Cardiac muscle cell (in vitro differentiated cells and primary cell): ENCODE results near the gene CR1L. TPM values are rescaled to one million over a fixed set of nuclear protein-coding genes. Genes with fewer than 3 reads are reported as not detected.

ENCODE experiments used
- DNase-seq, 2 donors: peaks; one replicate each; pipeline versions ENCODE4 v3.0.0 to v3.0.0-alpha.2; 2010 to 2017; ENCODE audit warnings: low read depth in 1 of 2, low spot score in 1 of 2
- H3K27ac ChIP-seq: fragments of 200-600 bp; sonication (generic); 2 replicates; pipeline ENCODE4 v1.5.1; 2016
- H3K27me3 ChIP-seq: fragments of 200-600 bp; sonication (generic); 2 replicates; pipeline ENCODE4 v1.6.0; 2016; ENCODE audit warnings: control low read depth
- H3K36me3 ChIP-seq: fragments of 200-600 bp; sonication (generic); 2 replicates; pipeline ENCODE4 v1.5.1; 2016; ENCODE audit warnings: control low read depth
- H3K4me1 ChIP-seq: fragments of 200-600 bp; sonication (generic); 2 replicates; pipeline ENCODE4 v1.8.1; 2017; ENCODE audit warnings: low read depth, mild to moderate bottlenecking, mixed run types
- H3K4me3 ChIP-seq: fragments of 200-600 bp; sonication (generic); 2 replicates; pipeline ENCODE4 v1.5.1; 2016; ENCODE audit warnings: mild to moderate bottlenecking
- H3K9me3 ChIP-seq: fragments of 200-600 bp; sonication (generic); 2 replicates; pipeline ENCODE4 v1.5.1; 2017; ENCODE audit warnings: low read depth, mild to moderate bottlenecking, control low read depth
- polyA plus RNA-seq: library from polyadenylated mRNA; unstranded; fragments of >200 nt; fragmentation: Nextera tagmentation; extraction: Ambion mirVana; gene quantifications from 2 replicates; pipeline ENCODE4 v1.2.1, GENCODE V29; 2016
- total RNA-seq: library from RNA; depleted of rRNA; stranded (reverse); fragments of >200 nt; gene quantifications from 2 replicates; pipeline ENCODE4 v1.2.3, GENCODE V29; 2016
- TF ChIP-seq, protein P1 (sequence below): IDR thresholded peaks from 2 replicates; pipeline ENCODE4 v1.5.1; 2012; ENCODE audit warnings: low read depth, mild to moderate bottlenecking, low read length

The CR1L gene
- total and polyA plus RNA-seq, 2 experiments from 2014 or later = not detected

DNA sequence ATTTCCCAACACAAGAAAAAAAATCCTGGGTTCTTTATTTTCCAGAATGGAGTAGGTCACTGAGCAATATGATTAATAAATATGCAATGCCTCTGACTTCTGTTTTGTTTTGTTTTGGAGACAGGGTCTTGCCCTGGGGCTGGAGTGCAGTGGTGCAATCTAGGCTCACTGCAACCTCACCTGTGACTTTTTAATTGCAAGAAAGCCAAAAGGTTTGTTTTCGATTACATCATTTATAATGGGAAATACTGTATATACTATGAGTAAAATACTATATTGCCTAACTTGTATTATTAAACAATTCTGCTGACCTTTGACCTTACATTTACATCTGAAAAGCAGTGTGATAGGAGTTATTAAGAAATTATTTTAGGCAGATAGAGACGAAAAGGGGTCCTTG, 95.3 kb downstream of the CR1L start:
- no peaks in the 10 kb centered on the region for H3K9me3 ChIP-seq
- H3K36me3 ChIP-seq = no peaks in the 10 kb centered on the region
- H3K4me1 ChIP-seq = no peaks in the 10 kb centered on the region
- H3K4me3 ChIP-seq = no peak overlapping the region
- H3K27me3 ChIP-seq = no peaks in the 10 kb centered on the region
- H3K27ac ChIP-seq = no peak overlapping the region
- TF ChIP-seq, protein P1, sequence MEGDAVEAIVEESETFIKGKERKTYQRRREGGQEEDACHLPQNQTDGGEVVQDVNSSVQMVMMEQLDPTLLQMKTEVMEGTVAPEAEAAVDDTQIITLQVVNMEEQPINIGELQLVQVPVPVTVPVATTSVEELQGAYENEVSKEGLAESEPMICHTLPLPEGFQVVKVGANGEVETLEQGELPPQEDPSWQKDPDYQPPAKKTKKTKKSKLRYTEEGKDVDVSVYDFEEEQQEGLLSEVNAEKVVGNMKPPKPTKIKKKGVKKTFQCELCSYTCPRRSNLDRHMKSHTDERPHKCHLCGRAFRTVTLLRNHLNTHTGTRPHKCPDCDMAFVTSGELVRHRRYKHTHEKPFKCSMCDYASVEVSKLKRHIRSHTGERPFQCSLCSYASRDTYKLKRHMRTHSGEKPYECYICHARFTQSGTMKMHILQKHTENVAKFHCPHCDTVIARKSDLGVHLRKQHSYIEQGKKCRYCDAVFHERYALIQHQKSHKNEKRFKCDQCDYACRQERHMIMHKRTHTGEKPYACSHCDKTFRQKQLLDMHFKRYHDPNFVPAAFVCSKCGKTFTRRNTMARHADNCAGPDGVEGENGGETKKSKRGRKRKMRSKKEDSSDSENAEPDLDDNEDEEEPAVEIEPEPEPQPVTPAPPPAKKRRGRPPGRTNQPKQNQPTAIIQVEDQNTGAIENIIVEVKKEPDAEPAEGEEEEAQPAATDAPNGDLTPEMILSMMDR = no peak
- DNase-seq = no peak

DNA sequence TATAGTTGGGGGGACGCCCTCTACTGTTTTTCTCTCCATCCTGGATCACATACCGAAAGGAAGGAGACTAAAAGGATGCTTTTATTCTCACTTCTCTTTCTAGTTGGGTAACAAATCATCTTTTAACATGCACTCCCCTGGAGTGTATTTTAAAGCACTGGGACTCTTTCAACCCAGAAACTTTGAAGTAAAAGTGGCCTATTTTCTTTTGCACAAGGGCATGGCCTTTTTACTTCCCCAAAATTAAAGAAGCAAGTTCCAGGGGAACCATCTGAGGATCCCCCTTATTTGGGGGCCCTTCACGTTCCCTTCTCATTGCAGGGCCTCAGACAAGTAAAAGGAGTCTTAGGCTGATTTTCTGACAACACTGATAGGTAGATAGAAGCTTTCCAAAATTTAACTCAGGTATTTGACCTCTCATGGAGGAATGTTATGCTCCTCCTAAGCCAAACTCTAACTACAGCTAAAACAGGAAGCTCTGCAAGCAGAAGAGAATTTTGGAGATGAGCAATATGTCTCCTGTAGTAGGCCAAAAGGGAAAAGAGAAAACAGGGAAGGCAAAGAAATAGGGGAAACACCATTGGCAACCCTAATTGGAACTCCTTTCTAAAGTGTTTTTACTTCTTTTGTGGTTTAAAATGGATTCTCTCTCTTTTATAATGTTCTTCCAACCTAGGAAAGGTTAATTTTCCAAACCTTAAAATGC, 98.1 kb downstream of the CR1L start:
- TF ChIP-seq, protein P1 = no peak
- no peak for DNase-seq
- Histone ChIP-seq H3K9me3 (no peaks in the 10 kb centered on the region), H3K4me3 (no peak overlapping the region), H3K36me3 (no peaks in the 10 kb centered on the region), H3K27me3 (no peaks in the 10 kb centered on the region), H3K27ac (no peak overlapping the region), H3K4me1 (no peaks in the 10 kb centered on the region)

DNA sequence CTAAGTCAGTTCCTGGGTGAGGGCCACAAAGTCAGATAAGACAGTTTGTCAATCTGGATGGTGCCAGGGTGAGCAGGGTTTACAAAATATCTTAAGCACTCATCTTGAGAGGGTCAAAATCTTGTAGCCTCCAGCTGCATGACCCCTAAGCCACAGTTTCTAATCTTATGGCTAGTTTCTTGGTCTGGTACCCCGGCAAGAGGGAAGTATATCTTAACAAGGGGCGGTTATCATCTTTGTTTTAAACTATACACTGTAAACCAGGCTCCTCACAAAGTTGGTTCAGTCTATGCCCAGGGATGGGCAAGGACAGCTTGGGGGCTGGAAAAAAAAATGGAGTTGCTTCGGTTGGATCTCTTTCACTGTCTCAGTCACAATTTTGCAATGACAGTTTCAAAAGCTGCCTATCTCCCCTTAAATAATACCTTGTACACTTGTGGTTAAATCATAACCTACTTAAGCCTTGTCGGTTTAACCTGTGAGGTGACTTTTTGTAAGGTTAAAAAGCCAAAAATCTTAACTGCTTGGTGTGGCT, 99.1 kb downstream of the CR1L start:
- H3K36me3 ChIP-seq = no peaks in the 10 kb centered on the region
- no peaks in the 10 kb centered on the region for H3K27me3 ChIP-seq
- no peak overlapping the region for H3K27ac ChIP-seq
- no peak overlapping the region for H3K4me3 ChIP-seq
- H3K9me3 ChIP-seq = no peaks in the 10 kb centered on the region
- TF ChIP-seq, protein P1 = no peak
- H3K4me1 ChIP-seq = no peaks in the 10 kb centered on the region
- no peak for DNase-seq

DNA sequence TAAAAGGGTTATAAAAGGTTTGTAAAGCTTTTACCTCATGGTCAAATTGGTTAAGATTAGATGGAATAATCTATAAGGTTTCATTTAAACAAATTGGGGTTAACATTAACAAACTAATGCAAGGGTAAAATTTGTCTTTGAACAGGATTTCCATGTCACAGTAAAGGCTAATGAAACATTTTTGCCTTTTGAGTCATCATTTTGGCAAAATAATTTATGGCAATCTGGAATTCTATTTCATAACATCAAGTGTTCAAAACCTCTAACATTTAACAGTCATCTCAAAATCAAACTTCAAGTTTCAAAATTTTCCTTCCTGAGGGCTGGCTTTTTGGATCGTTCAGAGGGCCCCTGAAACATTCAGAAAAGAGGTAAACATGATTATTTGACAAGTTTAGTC, 100.4 kb downstream of the CR1L start:
- no peak overlapping the region for H3K27ac ChIP-seq
- H3K4me1 ChIP-seq = no peaks in the 10 kb centered on the region
- no peaks in the 10 kb centered on the region for H3K27me3 ChIP-seq
- no peak overlapping the region for H3K4me3 ChIP-seq
- no peaks in the 10 kb centered on the region for H3K36me3 ChIP-seq
- TF ChIP-seq, protein P1 = no peak
- DNase-seq = peak in 1 of 2 donors; percentile 52
- no peaks in the 10 kb centered on the region for H3K9me3 ChIP-seq

DNA sequence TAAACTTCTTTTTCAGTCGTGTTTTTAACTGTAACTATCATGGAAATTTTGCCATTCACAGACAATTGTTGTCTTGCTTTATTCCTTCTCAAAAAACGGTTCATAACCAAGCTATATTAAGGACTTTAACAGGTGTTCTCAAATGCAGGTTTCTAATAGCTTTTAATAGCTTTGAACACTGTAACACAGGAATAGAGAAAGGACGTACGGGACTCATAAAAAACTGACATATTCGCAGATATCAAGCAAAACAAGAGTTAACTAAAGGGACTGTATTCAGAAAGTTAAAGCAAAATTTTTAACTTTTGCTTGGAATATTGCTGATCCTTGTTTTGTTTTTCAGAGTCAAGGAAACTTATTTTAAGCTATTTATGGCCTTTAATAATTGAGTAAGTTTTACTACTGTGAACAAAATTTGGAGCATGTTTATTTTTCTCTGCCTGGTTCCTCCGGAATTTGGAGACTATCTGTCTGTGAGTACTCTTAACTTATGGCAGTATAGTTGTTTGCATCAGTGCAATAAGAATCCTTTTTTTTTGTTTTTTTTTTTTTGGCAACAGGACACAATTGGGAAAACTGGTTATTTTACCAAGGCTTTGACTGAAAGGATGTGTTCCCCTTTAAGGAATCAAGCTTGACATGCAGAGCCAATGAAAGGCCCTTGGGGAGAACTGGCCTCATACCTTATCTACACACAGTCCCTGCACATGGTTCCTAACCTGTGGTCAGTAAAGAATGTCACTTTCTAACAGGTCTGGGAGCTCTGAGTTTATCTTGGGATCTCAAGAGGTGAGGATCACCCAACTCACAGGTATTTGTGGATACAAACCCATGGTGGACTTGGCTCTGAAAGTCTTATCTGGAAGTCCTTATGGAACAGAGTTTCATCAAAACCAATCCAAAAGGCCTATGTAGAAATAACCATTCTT, 101.2 kb downstream of the CR1L start:
- DNase-seq = no peak
- H3K27me3 ChIP-seq = no peaks in the 10 kb centered on the region
- no peaks in the 10 kb centered on the region for H3K4me1 ChIP-seq
- no peaks in the 10 kb centered on the region for H3K9me3 ChIP-seq
- H3K4me3 ChIP-seq = no peak overlapping the region
- TF ChIP-seq, protein P1 = no peak
- no peaks in the 10 kb centered on the region for H3K36me3 ChIP-seq
- no peak overlapping the region for H3K27ac ChIP-seq
